ENCODE data around the gene GPR132.
A peak's percentile ranks its signal among the peaks of the same experiment; 100 is the strongest.
"Not testable (repeated sequence)": the region's sequence is repeated elsewhere in the genome, so short reads cannot be mapped to it uniquely, and the experiment has no call there.

Gene GPR132

GRCh38 chr14:105034315-105035039 is 30.8 kb downstream of the GPR132 start:
- no peak for DNase-seq

DNA sequence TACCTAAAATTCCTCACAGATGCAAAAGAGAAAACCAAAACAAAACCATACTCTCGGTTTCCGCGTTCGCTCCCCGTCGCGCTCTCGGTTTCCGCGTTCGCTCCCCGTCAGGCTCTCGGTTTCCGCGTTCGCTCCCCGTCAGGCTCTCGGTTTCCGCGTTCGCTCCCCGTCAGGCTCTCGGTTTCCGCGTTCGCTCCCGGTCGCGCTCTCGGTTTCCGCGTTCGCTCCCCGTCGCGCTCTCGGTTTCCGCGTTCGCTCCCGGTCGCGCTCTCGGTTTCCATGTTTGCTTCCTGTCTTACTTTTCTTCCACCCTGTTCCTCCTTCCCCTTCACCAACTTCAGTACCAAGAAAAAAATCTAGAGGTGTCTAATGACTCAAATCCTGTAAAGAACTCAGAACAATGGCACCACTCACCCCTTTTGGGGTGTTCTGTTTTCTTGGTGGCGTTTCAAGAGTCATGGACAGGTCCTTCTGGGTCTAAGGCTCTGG is 31.8 kb downstream of the GPR132 start:
- not testable (repeated sequence) for DNase-seq

DNA sequence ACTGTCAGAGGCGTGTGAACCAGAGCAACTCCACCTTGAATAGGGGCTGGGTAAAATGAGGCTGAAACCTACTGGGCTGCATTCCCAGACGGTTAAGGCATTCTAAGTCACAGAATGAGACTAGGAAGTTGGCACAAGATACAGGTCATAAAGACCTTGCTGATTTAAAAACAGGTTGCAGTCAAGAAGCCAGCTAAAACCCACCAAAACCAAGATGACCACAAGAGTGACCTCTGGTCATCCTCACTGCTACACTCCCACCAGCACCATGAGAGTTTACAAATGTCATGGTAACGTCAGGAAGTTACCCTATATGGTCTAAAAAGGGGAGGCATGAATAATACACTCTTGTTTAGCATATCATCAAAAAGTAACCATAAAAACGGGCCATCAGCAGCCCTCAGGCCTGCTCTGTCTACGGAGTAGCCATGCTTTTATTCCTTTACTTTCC is 32.8 kb downstream of the GPR132 start:
- not testable (repeated sequence) for DNase-seq

DNA sequence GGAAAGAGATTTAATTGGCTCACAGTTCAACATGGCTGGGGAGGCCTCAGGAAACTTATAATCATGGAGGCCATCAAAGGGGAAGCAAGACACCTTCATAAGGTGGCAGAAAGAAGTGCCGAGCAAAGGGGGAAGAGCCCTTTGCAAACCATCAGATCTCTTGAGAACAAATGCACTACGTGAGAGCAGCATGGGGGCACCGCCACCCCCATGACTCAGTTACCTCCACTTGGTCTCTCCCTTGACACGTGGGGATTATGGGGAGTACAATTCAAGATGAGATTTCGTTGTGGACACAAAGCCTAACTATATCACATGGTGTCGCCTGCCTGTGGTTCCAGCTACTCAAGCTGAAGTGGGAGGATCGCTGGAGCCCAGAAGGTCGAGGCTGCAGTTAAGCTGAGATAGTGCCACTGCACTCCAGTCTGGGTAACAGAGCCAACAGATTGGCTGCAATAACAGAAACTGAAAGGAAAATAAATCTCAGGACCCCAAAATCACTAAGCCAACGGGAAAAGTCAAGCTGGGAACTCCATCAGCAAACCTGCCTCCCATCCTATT is 34.3 kb downstream of the GPR132 start:
- DNase-seq: no peak

GRCh38 chr14:105030194-105030593 is 35.0 kb downstream of the GPR132 start:
- DNase-seq: no peak

DNA sequence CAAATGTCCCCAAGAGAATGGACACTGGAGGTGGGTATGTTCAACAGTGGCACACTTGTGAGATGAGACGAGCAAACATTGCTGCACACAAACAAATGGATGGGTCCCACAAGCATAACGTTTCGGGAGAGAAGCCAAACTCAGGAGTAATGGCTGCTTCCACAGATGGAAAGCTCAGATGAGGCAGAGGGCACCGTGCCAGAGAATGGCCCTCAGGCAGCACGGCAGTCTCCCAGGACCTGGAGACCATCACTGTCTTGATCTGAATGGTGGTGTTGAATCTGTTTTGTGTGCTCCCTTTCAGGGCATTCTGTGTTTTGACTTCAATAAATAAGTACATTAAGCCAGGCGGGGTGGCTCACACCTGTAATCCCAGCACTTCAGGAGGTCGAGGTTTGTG is 35.8 kb downstream of the GPR132 start:
- no peak for DNase-seq

GRCh38 chr14:105028251-105028927 is 36.8 kb downstream of the GPR132 start:
- no peak for DNase-seq

GRCh38 chr14:105027718-105028117 is 37.5 kb downstream of the GPR132 start:
- not testable (repeated sequence) for DNase-seq

DNA sequence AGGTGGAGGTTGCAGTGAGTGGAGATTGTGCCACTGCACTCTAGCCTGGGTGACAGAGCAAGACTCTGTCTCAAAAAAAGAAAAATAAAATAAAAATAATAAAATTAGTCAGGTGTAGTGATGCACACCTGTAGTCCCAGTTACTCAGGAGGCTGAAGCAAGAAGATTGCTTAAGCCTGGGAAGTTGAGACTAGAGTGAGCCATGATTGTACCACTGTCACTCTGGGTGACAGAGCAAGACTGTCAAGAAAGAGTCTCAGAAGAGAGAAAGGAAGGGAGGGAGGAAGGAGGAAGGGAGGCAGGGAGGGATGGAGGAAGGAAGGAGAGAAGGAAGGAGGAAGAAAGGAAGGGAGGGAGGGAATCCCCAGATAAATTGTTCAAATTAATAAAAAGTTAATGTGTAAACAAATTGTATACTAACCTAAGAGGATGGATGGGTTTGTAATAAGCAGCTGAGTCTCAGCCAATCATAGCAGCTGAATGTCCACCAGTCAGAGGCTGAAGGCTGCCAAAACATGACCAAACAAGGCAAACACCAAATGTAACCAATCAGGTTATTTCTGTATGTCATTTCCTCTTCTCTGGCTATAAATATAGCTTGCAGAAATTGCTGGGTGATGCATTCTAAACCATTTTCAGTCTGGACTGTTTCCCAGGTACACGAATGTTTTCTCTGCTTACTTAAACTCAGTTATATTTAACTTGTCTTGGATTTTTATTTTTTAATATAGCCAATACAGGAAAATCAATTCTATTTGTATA is 38.2 kb downstream of the GPR132 start:
- no peak for DNase-seq

- DNase-seq: no peak
Observed at GRCh38 chr14:105026033-105026785, 39.0 kb downstream of the GPR132 start.

DNA sequence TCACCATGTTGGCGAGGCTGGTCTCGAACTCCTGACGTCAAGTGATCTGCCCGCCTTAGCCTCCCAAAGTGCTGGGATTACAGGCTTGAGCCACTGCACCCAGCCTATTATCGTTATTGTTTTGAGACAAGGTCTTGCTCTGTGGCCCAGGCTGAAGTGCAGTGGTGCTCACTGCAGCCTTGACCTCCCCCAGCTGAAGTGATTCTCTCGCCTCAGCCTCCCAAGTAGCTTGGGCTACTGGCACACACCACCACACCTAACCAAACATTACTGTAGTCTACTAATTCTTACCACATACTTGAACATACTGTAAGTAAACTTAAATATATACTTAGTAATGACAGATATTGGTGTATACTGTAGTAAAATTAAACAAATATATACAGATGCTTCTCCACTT is 39.8 kb downstream of the GPR132 start:
- DNase-seq: no peak

- DNase-seq: no peak
Observed at GRCh38 chr14:105023791-105024480, 41.3 kb downstream of the GPR132 start.

DNA sequence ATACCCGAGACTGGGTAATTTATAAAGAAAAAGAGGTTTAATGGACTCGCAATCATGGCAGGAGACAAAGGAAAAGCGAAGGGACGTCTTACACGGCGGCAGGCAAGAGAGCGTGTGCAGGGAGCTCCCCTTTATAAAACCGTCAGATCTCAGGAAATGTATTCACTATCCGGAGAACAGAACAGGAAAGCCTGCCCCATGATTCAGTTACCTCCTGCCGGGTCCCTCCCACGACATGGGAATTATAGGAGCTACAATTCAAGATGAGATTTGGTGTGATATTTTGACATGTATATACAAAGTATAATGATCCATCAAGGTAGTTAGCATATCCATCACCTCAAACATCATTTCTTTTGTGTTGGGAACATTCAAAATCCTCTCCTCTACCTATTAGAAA is 42.1 kb downstream of the GPR132 start:
- DNase-seq: no peak

- no peak for DNase-seq
Observed at GRCh38 chr14:105022276-105022670, 43.0 kb downstream of the GPR132 start.

- no peak for DNase-seq
Observed at GRCh38 chr14:105021656-105022275, 43.5 kb downstream of the GPR132 start.

DNA sequence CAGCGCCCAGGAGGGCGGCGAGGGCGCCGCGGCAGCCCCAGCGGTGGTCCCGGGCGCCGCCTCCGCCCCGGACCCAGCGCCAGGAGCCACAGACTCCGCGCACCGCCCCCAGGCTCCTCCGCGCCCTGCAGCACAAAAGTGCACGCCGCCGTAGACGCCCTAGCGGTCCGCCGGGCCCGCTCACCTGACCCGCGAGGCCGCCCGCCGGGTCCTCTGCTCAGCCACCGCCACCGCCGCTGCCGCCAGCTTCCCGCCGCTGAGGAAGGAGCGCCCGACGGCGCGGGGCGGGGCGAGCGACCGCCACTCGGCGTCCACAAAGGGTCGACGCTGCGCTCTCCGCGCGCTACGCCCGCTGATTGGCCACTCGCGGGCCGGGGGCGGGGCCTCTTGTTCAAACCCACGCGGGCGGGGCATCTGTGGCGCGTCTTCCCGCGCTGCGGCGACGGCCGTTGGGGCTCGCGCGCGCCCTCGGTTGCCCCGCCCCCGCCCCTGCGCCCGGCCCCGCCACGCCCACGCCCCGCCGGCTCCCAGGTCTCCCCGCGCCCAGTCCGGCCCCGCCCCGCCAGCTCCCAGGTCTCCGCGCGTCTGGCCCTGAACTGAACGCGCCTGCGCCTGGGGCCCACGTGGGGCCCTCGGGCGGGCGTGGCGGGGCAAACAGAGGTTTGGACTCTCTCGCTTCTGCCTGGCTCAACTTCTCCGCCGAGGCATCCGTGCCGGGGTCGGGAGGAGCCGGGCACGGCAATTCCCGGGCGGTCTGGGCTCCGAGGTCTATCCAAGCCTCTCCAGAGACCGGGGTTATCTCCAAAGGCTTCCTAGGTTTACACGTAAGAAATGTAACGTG is 44.2 kb downstream of the GPR132 start, which contains the start of gene CDCA4:
CDCA4 (minus strand) TSS at position 269 of the 841 bp plus-strand sequence. CDS start 9,154 bp downstream, outside the sequence.
- peak; percentile 98 for DNase-seq

DNA sequence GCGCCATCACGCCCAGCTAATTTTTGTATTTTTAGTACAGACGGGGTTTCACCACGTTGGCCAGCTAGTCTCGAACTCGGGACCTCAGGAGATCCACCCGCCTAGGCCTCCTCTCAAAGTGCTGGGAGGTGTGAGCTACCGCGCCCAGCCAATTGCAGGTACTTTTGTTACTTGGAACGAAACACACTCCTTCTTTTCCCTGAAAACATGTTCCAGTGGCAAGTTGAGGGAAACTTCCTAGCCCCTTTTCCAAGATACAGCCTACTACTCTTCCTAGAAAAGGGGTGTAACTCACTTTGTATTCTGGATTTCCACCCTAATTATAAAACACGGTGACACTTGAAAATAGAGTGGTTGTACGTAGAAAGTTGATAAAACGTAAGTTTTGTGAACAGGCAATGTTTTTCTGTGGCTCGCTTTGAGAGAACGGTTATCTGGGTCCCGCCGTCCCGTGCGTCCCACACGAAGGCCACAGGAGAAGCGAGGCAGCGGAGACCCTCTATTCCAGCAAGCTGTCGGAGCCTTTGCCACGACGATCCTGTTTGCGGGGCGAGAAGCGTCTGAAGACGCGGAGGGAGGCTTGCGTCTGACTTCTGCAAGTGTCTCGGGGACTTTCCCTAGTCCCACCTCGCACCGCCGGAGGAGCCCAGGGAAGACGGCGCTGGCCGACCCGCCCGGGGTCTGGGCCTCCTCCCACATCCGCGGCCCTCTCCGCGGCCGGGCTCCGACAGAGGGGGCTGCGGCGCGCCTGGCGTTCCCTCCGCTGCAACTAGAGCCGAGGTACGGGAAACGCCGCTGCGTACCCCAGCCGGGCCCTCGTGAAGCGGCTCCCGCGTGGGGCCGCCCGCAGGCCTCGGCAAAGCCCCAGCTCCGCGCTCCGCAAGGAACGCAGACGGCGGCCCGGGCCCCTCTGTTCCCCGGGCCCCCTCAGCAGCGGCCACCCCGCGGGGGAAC is 45.1 kb downstream of the GPR132 start:
- DNase-seq: no peak

GRCh38 chr14:105018414-105018813 is 46.8 kb downstream of the GPR132 start:
- no peak for DNase-seq

GRCh38 chr14:105015905-105016304 is 49.3 kb downstream of the GPR132 start:
- no peak for DNase-seq
